A549 (cell line): Measurements from ENCODE around the gene GDF9. TPM values are rescaled to one million over a fixed set of nuclear protein-coding genes. Genes with fewer than 3 reads are reported as not detected.

Experiments used
- ATAC-seq, 2 experiments: fragments of 200-7000 bp in 1 of 2; fragments of >200 bp in 1 of 2; cut with Nextera tagmentation in 1 of 2; cut with Tn5 transposase in 1 of 2; 3 replicates each; pipeline versions ENCODE4 v1.8.0 to v1.9.1; 2018 to 2020; ENCODE audit warnings: mild to moderate bottlenecking in 1 of 2, moderate library complexity in 1 of 2
- CTCF ChIA-PET: fragments of 300-600 bp; sonication (Branson Sonifier 250); formaldehyde crosslinking; extraction: SDS; loops from one replicate; lab custom pipeline; 2021; ENCODE audit warnings: antibody characterized with exemption, inconsistent platforms; lab: Yijun Ruan, JAX
- POLR2A ChIA-PET: fragments of 350-600 bp; formaldehyde crosslinking; extraction: SDS; loops from one replicate; lab custom pipeline; 2021; ENCODE audit warnings: antibody characterized with exemption, inconsistent platforms; lab: Yijun Ruan, JAX
- DNase-seq, 2 experiments: peaks; one replicate each; pipeline versions ENCODE4 v3.0.0 to v3.0.0-alpha.2; 2011 to 2016; ENCODE audit warnings: low read depth in 1 of 2, low spot score in 1 of 2
- FAIRE-seq: peaks from 2 replicates; lab custom pipeline; 2011; peaks lifted over from hg19 to GRCh38; lab: Jason Lieb, UNC
- H3K27ac ChIP-seq, 2 experiments: fragments of >200 bp; sonication (Bioruptor Twin); formaldehyde crosslinking; 3 replicates each; pipeline ENCODE4 v1.5.1; 2016 to 2017
- H3K4me1 ChIP-seq: fragments of >200 bp; sonication (Bioruptor Twin); formaldehyde crosslinking; 3 replicates; pipeline ENCODE4 v1.6.1; 2016
- H3K4me2 ChIP-seq: fragments of >200 bp; sonication (Bioruptor Twin); formaldehyde crosslinking; 3 replicates; pipeline ENCODE4 v1.6.1; 2016
- H3K4me3 ChIP-seq: fragments of >200 bp; sonication (Bioruptor Twin); formaldehyde crosslinking; 3 replicates; pipeline ENCODE4 v1.5.1; 2016
- H3K9me3 ChIP-seq: fragments of >200 bp; sonication (Bioruptor Twin); formaldehyde crosslinking; 3 replicates; pipeline ENCODE4 v1.6.1; 2016
- CEBPB ChIP-seq, 2 experiments: fragments of >200 bp in 1 of 2; sonication (Bioruptor Twin) in 1 of 2; formaldehyde crosslinking in 1 of 2; IDR thresholded peaks; 2 replicates each; pipeline ENCODE4 v1.6.1; 2012 to 2016
- EHF ChIP-seq: fragments of 250-450 bp; sonication (Bioruptor Pico); IDR thresholded peaks from 2 replicates; pipeline ENCODE4 v1.5.0; 2020; ENCODE audit warnings: mild to moderate bottlenecking
- EP300 ChIP-seq, 2 experiments: fragments of >200 bp; sonication (Bioruptor Twin); formaldehyde crosslinking; IDR thresholded peaks; 2 replicates in 1 of 2; 3 replicates in 1 of 2; pipeline ENCODE4 v1.6.1; 2016 to 2017
- ESRRA ChIP-seq: fragments of 150-350 bp; IDR thresholded peaks from 2 replicates; pipeline ENCODE4 v1.6.1; 2014; ENCODE audit warnings: mild to moderate bottlenecking, low read length, borderline replicate concordance
- FOXS1 ChIP-seq: fragments of 250-450 bp; sonication (Bioruptor Pico); IDR thresholded peaks from 2 replicates; pipeline ENCODE4 v1.5.0; 2020; ENCODE audit warnings: mild to moderate bottlenecking, moderate library complexity
- HES2 ChIP-seq: fragments of >200 bp; sonication (Bioruptor Twin); formaldehyde crosslinking; IDR thresholded peaks from 2 replicates; pipeline ENCODE4 v1.6.1; 2016
- HEYL ChIP-seq: fragments of 250-450 bp; sonication (Bioruptor Pico); IDR thresholded peaks from 2 replicates; pipeline ENCODE4 v1.8.0; 2021; ENCODE audit warnings: mild to moderate bottlenecking, moderate library complexity
- HMGXB4 ChIP-seq: fragments of 250-450 bp; sonication (Bioruptor Pico); IDR thresholded peaks from 2 replicates; pipeline ENCODE4 v1.5.0; 2021; ENCODE audit warnings: mild to moderate bottlenecking, moderate library complexity, borderline replicate concordance
- HOXB13 ChIP-seq: fragments of 250-450 bp; sonication (Bioruptor Pico); IDR thresholded peaks from 2 replicates; pipeline ENCODE4 v1.5.0; 2020; ENCODE audit warnings: low read depth, mild to moderate bottlenecking, moderate library complexity
- MYC ChIP-seq: IDR thresholded peaks from 2 replicates; pipeline ENCODE4 v1.6.1; 2012; ENCODE audit warnings: mild to moderate bottlenecking, inconsistent platforms, low read length, improper control_type of control experiment, borderline replicate concordance
- RARB ChIP-seq: fragments of 250-450 bp; sonication (Bioruptor Pico); IDR thresholded peaks from 2 replicates; pipeline ENCODE4 v1.8.0; 2021; ENCODE audit warnings: mild to moderate bottlenecking, moderate library complexity
- RCOR1 ChIP-seq: fragments of 150-350 bp; IDR thresholded peaks from 2 replicates; pipeline ENCODE4 v1.6.1; 2014; ENCODE audit warnings: antibody characterized with exemption, low read length, low read depth
- SMC3 ChIP-seq: fragments of >200 bp; sonication (Bioruptor Twin); formaldehyde crosslinking; IDR thresholded peaks from 3 replicates; pipeline ENCODE4 v1.6.1; 2018; ENCODE audit warnings: inconsistent platforms
- TFCP2L1 ChIP-seq: fragments of 250-450 bp; sonication (Bioruptor Pico); IDR thresholded peaks from 2 replicates; pipeline ENCODE4 v1.5.0; 2021; ENCODE audit warnings: mild to moderate bottlenecking
- WGBS: methylation state at CpG from one replicate; pipeline ENCODE4 v1.1.6; 2017; ENCODE audit errors: missing lambda C conversion rate; 5-methylcytosine and 5-hydroxymethylcytosine counted together
- polyA plus RNA-seq, 4 experiments: library from polyadenylated mRNA; depleted of rRNA in 3 of 4; stranded (reverse); fragments of >200 nt; fragmentation: RNase III in 1 of 4; extraction: RNeasy Plus Mini Kit Qiagen cat#74134 plus additional on column Dnase treatment in 1 of 4; gene quantifications; 2 replicates in 3 of 4; 3 replicates in 1 of 4; pipeline ENCODE4 v1.2.3, GENCODE V29; 2011 to 2017
- TF ChIP-seq, protein P1 (sequence below): fragments of 450-650 bp; IDR thresholded peaks from 2 replicates; pipeline ENCODE4 v1.6.1; 2014; ENCODE audit warnings: antibody characterized with exemption
- TF ChIP-seq, protein P2 (sequence below): fragments of 200-600 bp; sonication (generic); IDR thresholded peaks from 2 replicates; pipeline ENCODE4 v1.6.1; 2016; ENCODE audit warnings: antibody characterized with exemption, mild to moderate bottlenecking, moderate library complexity

The GDF9 gene
- polyA plus RNA-seq, 2 of the 4 experiments (the other 2 are of a cell fraction), result 0.49 to 0.85 TPM

DNA sequence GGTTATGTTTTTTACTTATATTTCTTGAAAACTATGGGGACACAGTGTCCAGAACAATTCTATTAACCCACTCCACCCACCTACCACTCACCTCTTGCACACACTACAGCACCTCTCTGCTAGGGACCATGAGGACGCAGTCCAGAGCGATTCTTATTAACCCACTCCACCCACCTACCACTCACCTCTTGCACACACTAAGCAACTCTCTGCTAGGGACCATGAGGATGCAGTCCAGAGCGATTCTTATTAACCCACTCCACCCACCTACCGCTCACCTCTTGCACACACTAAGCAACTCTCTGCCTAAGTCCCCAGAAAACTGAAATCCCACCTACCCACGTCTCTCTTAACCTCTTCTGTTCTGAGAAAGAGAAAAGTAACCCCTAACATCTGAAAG lies 33.7 kb downstream of the GDF9 start:
- TF ChIP-seq EHF (no peak), HOXB13 (no peak), MYC (no peak), RCOR1 (no peak)
- POLR2A ChIA-PET, result no interaction called here
- FAIRE-seq, result no peak
- WGBS, result 77% methylated on average over 5 of the region's 5 CpGs
- no peak for DNase-seq
- no peak overlapping the region for H3K27ac ChIP-seq
- ATAC-seq, result no peak
- CTCF ChIA-PET, result interaction anchor here (0.8 to 8.9 kb wide), 4 partner anchors 14 to 306 kb away, joined by 3 to 82 read pairs (median 4); no protein-coding TSS in a partner anchor
- H3K4me2 ChIP-seq, result no peak overlapping the region
- H3K9me3 ChIP-seq, result no peaks in the 10 kb centered on the region
- H3K4me3 ChIP-seq, result no peak overlapping the region
- H3K4me1 ChIP-seq, result peaks cover 3% of the 10 kb centered on the region; the same call in 1 of the 3 replicates

GRCh38 chr5:132831095-132831860 lies 35.0 kb downstream of the GDF9 start:
- ChIA-PET POLR2A (interaction anchor here (0.5 kb wide), 1 partner anchor 11 kb away, joined by 5 read pairs; no protein-coding TSS in a partner anchor), CTCF (interaction anchor here (0.9 to 8.9 kb wide), 10 partner anchors 8 to 84 kb away, joined by 4 to 82 read pairs (median 16); partner anchors contain the start of genes CCNI2, GDF9, LEAP2 and UQCRQ)
- ATAC-seq (no peak), FAIRE-seq (no peak), DNase-seq (no peak)
- peak overlapping the region; percentile 75 to 96 for H3K27ac ChIP-seq
- no peaks in the 10 kb centered on the region for H3K9me3 ChIP-seq
- TF ChIP-seq SMC3 (no peak), TFCP2L1 (CRISPR knock-in tag) (no peak), FOXS1 (no peak), RARB (no peak), EP300 (IDR thresholded peaks at IDR 0.05) (no peak), HEYL (CRISPR knock-in tag) (no peak), ESRRA (no peak), HMGXB4 (CRISPR knock-in tag) (no peak), HES2 (no peak), CEBPB (IDR thresholded peaks at IDR 0.05) (no peak)
- TF ChIP-seq, protein P1, sequence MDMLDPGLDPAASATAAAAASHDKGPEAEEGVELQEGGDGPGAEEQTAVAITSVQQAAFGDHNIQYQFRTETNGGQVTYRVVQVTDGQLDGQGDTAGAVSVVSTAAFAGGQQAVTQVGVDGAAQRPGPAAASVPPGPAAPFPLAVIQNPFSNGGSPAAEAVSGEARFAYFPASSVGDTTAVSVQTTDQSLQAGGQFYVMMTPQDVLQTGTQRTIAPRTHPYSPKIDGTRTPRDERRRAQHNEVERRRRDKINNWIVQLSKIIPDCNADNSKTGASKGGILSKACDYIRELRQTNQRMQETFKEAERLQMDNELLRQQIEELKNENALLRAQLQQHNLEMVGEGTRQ, result no peak
- TF ChIP-seq, protein P2, sequence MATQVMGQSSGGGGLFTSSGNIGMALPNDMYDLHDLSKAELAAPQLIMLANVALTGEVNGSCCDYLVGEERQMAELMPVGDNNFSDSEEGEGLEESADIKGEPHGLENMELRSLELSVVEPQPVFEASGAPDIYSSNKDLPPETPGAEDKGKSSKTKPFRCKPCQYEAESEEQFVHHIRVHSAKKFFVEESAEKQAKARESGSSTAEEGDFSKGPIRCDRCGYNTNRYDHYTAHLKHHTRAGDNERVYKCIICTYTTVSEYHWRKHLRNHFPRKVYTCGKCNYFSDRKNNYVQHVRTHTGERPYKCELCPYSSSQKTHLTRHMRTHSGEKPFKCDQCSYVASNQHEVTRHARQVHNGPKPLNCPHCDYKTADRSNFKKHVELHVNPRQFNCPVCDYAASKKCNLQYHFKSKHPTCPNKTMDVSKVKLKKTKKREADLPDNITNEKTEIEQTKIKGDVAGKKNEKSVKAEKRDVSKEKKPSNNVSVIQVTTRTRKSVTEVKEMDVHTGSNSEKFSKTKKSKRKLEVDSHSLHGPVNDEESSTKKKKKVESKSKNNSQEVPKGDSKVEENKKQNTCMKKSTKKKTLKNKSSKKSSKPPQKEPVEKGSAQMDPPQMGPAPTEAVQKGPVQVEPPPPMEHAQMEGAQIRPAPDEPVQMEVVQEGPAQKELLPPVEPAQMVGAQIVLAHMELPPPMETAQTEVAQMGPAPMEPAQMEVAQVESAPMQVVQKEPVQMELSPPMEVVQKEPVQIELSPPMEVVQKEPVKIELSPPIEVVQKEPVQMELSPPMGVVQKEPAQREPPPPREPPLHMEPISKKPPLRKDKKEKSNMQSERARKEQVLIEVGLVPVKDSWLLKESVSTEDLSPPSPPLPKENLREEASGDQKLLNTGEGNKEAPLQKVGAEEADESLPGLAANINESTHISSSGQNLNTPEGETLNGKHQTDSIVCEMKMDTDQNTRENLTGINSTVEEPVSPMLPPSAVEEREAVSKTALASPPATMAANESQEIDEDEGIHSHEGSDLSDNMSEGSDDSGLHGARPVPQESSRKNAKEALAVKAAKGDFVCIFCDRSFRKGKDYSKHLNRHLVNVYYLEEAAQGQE, result no peak
- H3K4me2 ChIP-seq, result peak overlapping the region; percentile 92
- WGBS, result 95% methylated on average over 13 of the region's 15 CpGs
- peak overlapping the region; percentile 59 for H3K4me3 ChIP-seq
- peaks cover 3% of the 10 kb centered on the region; the same call in 1 of the 3 replicates for H3K4me1 ChIP-seq
